Heart left ventricle (tissue), 16 donors: ENCODE measurements around the gene ATAD3B. TPM values are rescaled to one million over a fixed set of nuclear protein-coding genes. Genes with fewer than 3 reads are reported as not detected.

Source experiments
- ATAC-seq, 4 donors: fragments of 200-7000 bp; cut with Tn5 transposase; one replicate each; pipeline ENCODE4 v1.9.1; 2020 to 2022; ENCODE audit warnings: moderate library complexity in 4 of 4, mild to moderate bottlenecking in 3 of 4, moderate number of reproducible peaks in 1 of 4
- DNase-seq, 5 donors: peaks; one replicate each; pipeline ENCODE4 v3.0.0-alpha.2; 2020
- H3K27ac ChIP-seq, 12 donors: fragments of 200-600 bp; sonication (generic) in 4 of 12; one replicate each; pipeline versions ENCODE4 v1.5.0 to v1.8.0; 2016 to 2022; ENCODE audit warnings: mild to moderate bottlenecking in 2 of 12
- H3K27me3 ChIP-seq, 9 donors: fragments of 200-600 bp; sonication (generic) in 2 of 9; one replicate each; pipeline versions ENCODE4 v1.5.1 to v1.8.0; 2016 to 2022; ENCODE audit warnings: mild to moderate bottlenecking in 3 of 9
- H3K36me3 ChIP-seq, 9 donors: fragments of 200-600 bp; sonication (generic) in 2 of 9; one replicate each; pipeline versions ENCODE4 v1.5.0 to v1.8.0; 2018 to 2022; ENCODE audit warnings: mild to moderate bottlenecking in 2 of 9
- H3K4me1 ChIP-seq, 12 donors: fragments of 200-600 bp; sonication (generic) in 4 of 12; one replicate each; pipeline versions ENCODE4 v1.5.0 to v1.8.0; 2016 to 2022; ENCODE audit warnings: mild to moderate bottlenecking in 3 of 12
- H3K4me3 ChIP-seq, 12 donors: fragments of 200-600 bp; sonication (generic) in 4 of 12; one replicate each; pipeline versions ENCODE4 v1.5.0 to v1.8.0; 2017 to 2022; ENCODE audit warnings: mild to moderate bottlenecking in 9 of 12, moderate library complexity in 4 of 12
- H3K9me3 ChIP-seq, 12 donors: fragments of 200-600 bp; sonication (generic) in 4 of 12; one replicate each; pipeline versions ENCODE4 v1.5.0 to v1.8.0; 2016 to 2022; ENCODE audit warnings: mild to moderate bottlenecking in 1 of 12
- POLR2A ChIP-seq, 2 donors: fragments of 450-650 bp; IDR thresholded peaks; one replicate each; pipeline ENCODE4 v1.6.1; 2017; ENCODE audit warnings: antibody characterized with exemption in 2 of 2, mild to moderate bottlenecking in 2 of 2, moderate library complexity in 2 of 2
- WGBS, 4 donors: extraction: QIAGEN DNeasy Blood & Tissue Kit in 2 of 4; methylation state at CpG; one replicate each; pipeline versions ENCODE4 v1.1.5 to v1.1.7; 2013 to 2018; 5-methylcytosine and 5-hydroxymethylcytosine counted together
- intact Hi-C, 10 donors: fragments of 100-400 bp; cut with DNase I; formaldehyde crosslinking; loops; one replicate each; pipeline versions ENCODE4 v1.11.1 to v1.14.2; 2022
- polyA plus RNA-seq, 2 donors: library from polyadenylated mRNA; stranded (reverse); fragments of 200-250 nt; gene quantifications; one replicate each; pipeline ENCODE4 v1.2.3, GENCODE V29; 2013
- total RNA-seq, 9 donors: library from RNA; depleted of rRNA in 2 of 9; stranded (reverse); fragments of >200 nt in 2 of 9; fragmentation: NEBNext Ultra II Directional in 3 of 9; extraction: Animal tissue kit (Norgen Biotek cat#: 25700) in 3 of 9; gene quantifications; one replicate each; pipeline versions ENCODE4 v1.1.0 to v1.2.4, GENCODE V29; 2016 to 2023
- TF ChIP-seq, protein P1 (sequence below), 12 donors: fragments of 200-600 bp; sonication (generic) in 4 of 12; IDR thresholded peaks; one replicate each; pipeline versions ENCODE4 v1.5.0 to v1.8.0; 2018 to 2022; ENCODE audit warnings: antibody characterized with exemption in 12 of 12, mild to moderate bottlenecking in 5 of 12
- donor health status: ischemic (EF 13 %, LVEDD 7.1; RV severe dilation, severe dysfunction).
- donor health status: healthy with polysubstance abuse.
- donor health status: DM: no; HTN: yes; CAD: no.
- donor health status: DM: no; HTN: no; CAD: no.
- donor health status: ischemic (EF 25% LVEDD 6.9; RV normal size, moderate dysfunction).
- donor health status: ischemic (EF 25% LVEDD 5.7; RV mildly dilated, moderate dysfunction).
- donor health status: healthy.
- donor health status: DM: yes; HTN: yes; CAD: no.
- donor health status: ischemic (EF 35%, LVEDD 5.7; RV mildly dilated, moderate dysfunction).
- donor health status: nonischemic (EF 11% LVEDD 7.7; RV severe dilation, severe dysfunction).
- donor health status: DM: yes; HTN: yes; CAD: no.
- donor health status: PGD.
- donor health status: ischemic (EF 29% LVEDD 5.4; RV normal size, mild dysfunction).
- donor health status: nonischemic (EF 23%, LVEDD 6.1; RV moderate dilation, normal function).

Gene ATAD3B
- total and polyA plus RNA-seq, 11 donors = 2.2 to 15.6 (median 7.0) TPM

DNA sequence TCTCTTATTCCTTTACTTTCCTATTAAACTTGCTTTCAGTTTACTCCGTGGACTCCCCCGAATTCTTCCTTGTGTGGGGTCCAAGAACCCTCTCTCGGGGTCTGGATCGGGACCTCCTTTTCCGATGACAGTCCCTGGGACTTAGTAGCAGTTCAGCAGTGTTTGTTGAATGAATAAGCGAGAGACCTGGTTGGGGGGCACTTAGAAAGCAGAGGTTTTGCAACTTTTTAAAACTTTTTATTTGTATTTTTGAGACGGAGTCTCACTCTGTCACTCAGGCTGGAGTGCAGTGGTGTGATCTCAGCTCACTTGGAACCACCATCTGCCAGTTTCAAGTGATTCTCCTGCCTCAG lies 48.3 kb upstream of the ATAD3B start:
- H3K27me3 ChIP-seq = peaks cover 0 to 21% (median 0%) of the 10 kb centered on the region in 9 donors
- 75 to 89% (median 81%) methylated on average over 7 of the region's 7 CpGs for WGBS, 4 donors
- H3K4me1 ChIP-seq = peaks cover 0 to 32% (median 2%) of the 10 kb centered on the region in 12 donors
- intact Hi-C loops = no loop called here
- no peak overlapping the region for H3K4me3 ChIP-seq
- no peaks in the 10 kb centered on the region for H3K36me3 ChIP-seq
- H3K9me3 ChIP-seq = no peaks in the 10 kb centered on the region
- no peak for TF ChIP-seq POLR2A (IDR thresholded peaks at IDR 0.05)
- TF ChIP-seq, protein P1, sequence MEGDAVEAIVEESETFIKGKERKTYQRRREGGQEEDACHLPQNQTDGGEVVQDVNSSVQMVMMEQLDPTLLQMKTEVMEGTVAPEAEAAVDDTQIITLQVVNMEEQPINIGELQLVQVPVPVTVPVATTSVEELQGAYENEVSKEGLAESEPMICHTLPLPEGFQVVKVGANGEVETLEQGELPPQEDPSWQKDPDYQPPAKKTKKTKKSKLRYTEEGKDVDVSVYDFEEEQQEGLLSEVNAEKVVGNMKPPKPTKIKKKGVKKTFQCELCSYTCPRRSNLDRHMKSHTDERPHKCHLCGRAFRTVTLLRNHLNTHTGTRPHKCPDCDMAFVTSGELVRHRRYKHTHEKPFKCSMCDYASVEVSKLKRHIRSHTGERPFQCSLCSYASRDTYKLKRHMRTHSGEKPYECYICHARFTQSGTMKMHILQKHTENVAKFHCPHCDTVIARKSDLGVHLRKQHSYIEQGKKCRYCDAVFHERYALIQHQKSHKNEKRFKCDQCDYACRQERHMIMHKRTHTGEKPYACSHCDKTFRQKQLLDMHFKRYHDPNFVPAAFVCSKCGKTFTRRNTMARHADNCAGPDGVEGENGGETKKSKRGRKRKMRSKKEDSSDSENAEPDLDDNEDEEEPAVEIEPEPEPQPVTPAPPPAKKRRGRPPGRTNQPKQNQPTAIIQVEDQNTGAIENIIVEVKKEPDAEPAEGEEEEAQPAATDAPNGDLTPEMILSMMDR (IDR thresholded peaks at IDR 0.05) = no peak
- DNase-seq (peak in 1 of 5 donors; percentile 4), ATAC-seq (no peak)
- no peak overlapping the region for H3K27ac ChIP-seq

DNA sequence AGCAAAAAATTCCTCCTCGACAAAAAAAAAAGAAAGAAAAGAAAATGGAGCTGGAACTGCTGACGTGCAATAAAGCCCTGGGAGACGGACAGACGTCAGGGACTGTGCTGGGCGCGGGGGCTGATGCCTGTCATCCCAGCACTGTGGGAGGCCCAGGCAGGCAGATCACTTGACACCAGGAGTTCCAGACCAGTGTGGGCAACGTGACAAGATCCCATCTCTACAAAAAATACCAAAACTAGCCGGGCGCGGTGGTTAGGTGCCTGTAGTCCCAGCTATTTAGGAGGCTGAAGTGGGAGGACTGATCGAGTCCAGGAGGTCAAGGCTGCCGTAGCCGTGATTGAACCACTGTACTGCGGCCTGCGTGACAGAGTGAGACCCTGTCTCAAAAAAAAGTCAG lies 46.9 kb upstream of the ATAD3B start:
- peak in 2 of 5 donors; percentile 14 to 17 for DNase-seq
- TF ChIP-seq, protein P1 (IDR thresholded peaks at IDR 0.05) = no peak
- no peak for TF ChIP-seq POLR2A (IDR thresholded peaks at IDR 0.05)
- 77 to 91% (median 85%) methylated on average over 15 of the region's 15 CpGs for WGBS, 4 donors
- Histone ChIP-seq H3K27ac (no peak overlapping the region), H3K9me3 (no peaks in the 10 kb centered on the region), H3K4me3 (no peak overlapping the region), H3K36me3 (no peaks in the 10 kb centered on the region), H3K27me3 (peaks cover 0 to 24% (median 0%) of the 10 kb centered on the region in 9 donors), H3K4me1 (peaks cover 0 to 36% (median 11%) of the 10 kb centered on the region in 12 donors)
- intact Hi-C loops = no loop called here
- ATAC-seq = no peak

DNA sequence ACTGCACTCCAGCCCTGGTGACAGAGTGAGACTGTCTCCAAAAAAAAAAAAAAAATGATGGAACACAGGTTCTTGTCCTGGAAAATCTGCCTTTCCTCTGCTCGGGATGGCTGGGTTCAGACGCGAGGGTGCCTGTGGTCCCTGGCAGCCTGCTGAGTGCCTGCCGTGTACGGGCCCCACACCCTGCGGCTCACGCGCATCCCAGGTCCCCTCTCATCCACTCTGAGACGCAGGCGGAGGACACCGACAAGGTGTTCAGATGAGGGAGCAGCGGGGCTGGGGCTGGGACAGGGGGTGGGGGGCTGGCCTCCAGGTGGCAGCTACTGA lies 46.2 kb upstream of the ATAD3B start:
- ATAC-seq = no peak
- Histone ChIP-seq H3K4me3 (no peak overlapping the region), H3K27me3 (peaks cover 0 to 24% (median 0%) of the 10 kb centered on the region in 9 donors), H3K4me1 (peaks cover 0 to 38% (median 17%) of the 10 kb centered on the region in 12 donors), H3K9me3 (no peaks in the 10 kb centered on the region), H3K36me3 (no peaks in the 10 kb centered on the region), H3K27ac (peak overlapping the region in 1 of 12 donors; percentile 26)
- WGBS, 4 donors = 68 to 83% (median 78%) methylated on average over 10 to 12 of the region's 12 CpGs
- TF ChIP-seq, protein P1 (IDR thresholded peaks at IDR 0.05) = no peak
- no peak for TF ChIP-seq POLR2A (IDR thresholded peaks at IDR 0.05)
- intact Hi-C loops = no loop called here
- DNase-seq = peak in 2 of 5 donors; percentile 17 to 52

DNA sequence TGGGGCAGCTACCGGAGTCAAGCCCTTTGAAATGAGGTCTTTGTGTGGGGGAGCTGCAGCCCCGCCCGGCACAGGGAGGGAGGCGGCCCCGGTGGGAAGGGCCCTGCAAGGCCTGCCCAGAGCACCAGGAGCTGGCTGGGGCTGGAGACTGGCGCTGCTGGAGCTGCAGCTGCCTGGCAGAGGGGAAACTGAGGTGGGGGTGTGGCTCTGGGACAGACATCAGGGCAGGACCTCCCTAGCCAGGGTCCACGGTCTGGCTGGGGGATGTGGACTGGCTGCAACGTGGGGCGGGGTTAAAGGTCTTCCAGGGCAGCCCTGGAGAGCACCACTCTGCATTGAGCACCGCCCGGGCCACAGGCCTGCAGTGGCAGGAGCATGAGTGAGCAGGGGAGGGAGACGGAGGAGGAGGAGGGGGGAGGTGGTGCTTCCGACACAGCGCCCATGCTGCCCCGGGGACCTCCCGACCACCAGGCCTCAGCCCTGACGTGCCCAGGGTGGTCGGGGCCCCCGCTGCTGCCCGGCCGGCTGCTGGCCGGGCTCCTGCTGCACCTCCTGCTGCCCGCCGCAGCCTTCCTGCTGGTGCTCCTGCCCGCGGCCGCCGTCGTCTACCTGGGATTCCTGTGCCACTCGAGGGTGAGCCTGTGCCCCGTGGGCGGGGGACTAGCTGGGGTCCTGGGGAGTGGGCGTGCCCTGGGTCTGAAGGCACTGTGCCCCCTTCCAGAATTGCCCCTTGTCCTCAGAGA lies 45.6 kb upstream of the ATAD3B start:
- Histone ChIP-seq H3K4me3 (no peak overlapping the region), H3K36me3 (no peaks in the 10 kb centered on the region), H3K4me1 (peaks cover 0 to 38% (median 21%) of the 10 kb centered on the region in 12 donors), H3K9me3 (no peaks in the 10 kb centered on the region), H3K27me3 (peaks cover 0 to 21% (median 0%) of the 10 kb centered on the region in 9 donors), H3K27ac (peak overlapping the region in 1 of 12 donors; percentile 26)
- DNase-seq (peak in 2 of 5 donors; percentile 23 to 47), ATAC-seq (no peak)
- WGBS, 4 donors = 49 to 67% (median 55%) methylated on average over 13 to 33 of the region's 33 CpGs
- no peak for TF ChIP-seq POLR2A (IDR thresholded peaks at IDR 0.05)
- TF ChIP-seq, protein P1 (IDR thresholded peaks at IDR 0.05) = no peak
- intact Hi-C loops = no loop called here
